SU-DHL-6 (cell line): ENCODE data around the gene SLC5A10.
"Not testable (repeated sequence)": the region's sequence is repeated elsewhere in the genome, so short reads cannot be mapped to it uniquely, and the experiment has no call there.

ENCODE experiments used
- H2AFZ ChIP-seq: fragments of 200-600 bp; sonication (generic); 2 replicates; pipeline ENCODE4 v1.6.1; 2014; ENCODE audit warnings: low read depth, mild to moderate bottlenecking, moderate library complexity, mixed read lengths, antibody characterized with exemption, low read length; ENCODE audit not compliant: severe bottlenecking
- H3F3A ChIP-seq: fragments of 200-600 bp; shearing (Covaris generic); 2 replicates; pipeline ENCODE4 v1.6.0; 2016; ENCODE audit warnings: antibody characterized with exemption, mild to moderate bottlenecking; ENCODE audit not compliant: insufficient read depth
- H3K27ac ChIP-seq: fragments of 200-600 bp; sonication (generic); 2 replicates; pipeline ENCODE4 v1.5.1; 2016; ENCODE audit warnings: low read depth, mild to moderate bottlenecking, low read length, moderate library complexity, mixed read lengths
- H3K27me3 ChIP-seq: fragments of 200-600 bp; sonication (generic), shearing (Covaris generic); 2 replicates; pipeline ENCODE4 v1.6.0; 2014; ENCODE audit warnings: mild to moderate bottlenecking, low read length
- H3K36me3 ChIP-seq: fragments of 200-600 bp; sonication (generic); 2 replicates; pipeline ENCODE4 v1.6.1; 2014; ENCODE audit warnings: mild to moderate bottlenecking, low read length, mixed read lengths
- H3K4me2 ChIP-seq: fragments of 300-600, 200-600 bp; shearing (Covaris generic), sonication (generic); 2 replicates; pipeline ENCODE4 v1.6.0; 2014; ENCODE audit warnings: low read length, low read depth, mild to moderate bottlenecking; ENCODE audit not compliant: poor library complexity, severe bottlenecking
- H3K4me3 ChIP-seq: fragments of 200-600 bp; sonication (generic); 2 replicates; pipeline ENCODE4 v1.5.1; 2014; ENCODE audit warnings: antibody characterized with exemption, low read length, mild to moderate bottlenecking, mixed read lengths; ENCODE audit not compliant: insufficient read depth, poor library complexity, severe bottlenecking
- H3K79me2 ChIP-seq: fragments of 200-600 bp; sonication (generic); 2 replicates; pipeline ENCODE4 v1.6.1; 2014; ENCODE audit warnings: mild to moderate bottlenecking, low read length, moderate library complexity; ENCODE audit not compliant: insufficient read depth
- H3K9ac ChIP-seq: fragments of 200-600 bp; sonication (generic); 2 replicates; pipeline ENCODE4 v1.7.0; 2014; ENCODE audit warnings: mild to moderate bottlenecking, low read length
- H3K9me2 ChIP-seq: fragments of 200-600 bp; sonication (generic); replicated peaks from 2 replicates; pipeline ENCODE4 v1.6.1; 2014; ENCODE audit warnings: low read length; ENCODE audit not compliant: insufficient read depth
- H3K9me3 ChIP-seq: fragments of 200-600 bp; sonication (generic); 2 replicates; pipeline ENCODE4 v1.6.1; 2014; ENCODE audit warnings: low read length, mixed read lengths; ENCODE audit not compliant: insufficient read depth
- H4K20me1 ChIP-seq: fragments of 200-600 bp; sonication (generic); 2 replicates; pipeline ENCODE4 v1.6.1; 2014; ENCODE audit warnings: low read depth, mild to moderate bottlenecking, antibody characterized with exemption, low read length, moderate library complexity, mixed read lengths
- CTCF ChIP-seq: fragments of 200-600 bp; sonication (generic); IDR thresholded peaks from one replicate; pipeline ENCODE4 v1.5.1; 2017; ENCODE audit warnings: antibody characterized with exemption, mild to moderate bottlenecking, low read length, moderate library complexity; ENCODE audit not compliant: insufficient read depth, poor library complexity, severe bottlenecking
- EZH2phosphoT487 ChIP-seq: fragments of 200-600 bp; sonication (generic), shearing (Covaris generic); conservative IDR thresholded peaks from 2 replicates; pipeline ENCODE4 v1.6.1; 2018; ENCODE audit warnings: mild to moderate bottlenecking, antibody characterized with exemption, low read length, moderate library complexity, mixed read lengths

The SLC5A10 gene

GRCh38 chr17:18955009-18955408, 3.0 kb downstream of the SLC5A10 start:
- Histone ChIP-seq H3K4me3 (no peak overlapping the region), H3K9ac (no peak overlapping the region), H3K9me3 (no peaks in the 10 kb centered on the region), H4K20me1 (no peaks in the 10 kb centered on the region), H3K9me2 (no peaks in the 10 kb centered on the region), H2AFZ (no peak overlapping the region), H3K79me2 (no peaks in the 10 kb centered on the region), H3K27ac (no peak overlapping the region), H3K4me2 (no peak overlapping the region), H3F3A (no peaks in the 10 kb centered on the region), H3K27me3 (no peaks in the 10 kb centered on the region), H3K36me3 (no peaks in the 10 kb centered on the region)
- TF ChIP-seq EZH2phosphoT487 = no peak
- no peak for TF ChIP-seq CTCF

GRCh38 chr17:18956021-18956420, 4.1 kb downstream of the SLC5A10 start:
- not testable (repeated sequence) for H3K27me3 ChIP-seq, H3K9ac ChIP-seq, H4K20me1 ChIP-seq, H3K9me3 ChIP-seq, H3K36me3 ChIP-seq, H2AFZ ChIP-seq, H3K27ac ChIP-seq, H3F3A ChIP-seq, H3K4me3 ChIP-seq, H3K4me2 ChIP-seq, H3K79me2 ChIP-seq, H3K9me2 ChIP-seq

- TF ChIP-seq CTCF (no peak), EZH2phosphoT487 (no peak)
- no peaks in the 10 kb centered on the region for H3K36me3 ChIP-seq
- no peak overlapping the region for H2AFZ ChIP-seq
- H3K4me2 ChIP-seq = no peak overlapping the region
- no peak overlapping the region for H3K4me3 ChIP-seq
- no peak overlapping the region for H3K9ac ChIP-seq
- no peaks in the 10 kb centered on the region for H3K9me2 ChIP-seq
- no peaks in the 10 kb centered on the region for H4K20me1 ChIP-seq
- no peaks in the 10 kb centered on the region for H3K27me3 ChIP-seq
- H3K9me3 ChIP-seq = no peaks in the 10 kb centered on the region
- no peaks in the 10 kb centered on the region for H3K79me2 ChIP-seq
- no peak overlapping the region for H3K27ac ChIP-seq
- H3F3A ChIP-seq = no peaks in the 10 kb centered on the region
These were observed 4.6 kb downstream of the SLC5A10 start for GRCh38 chr17:18956581-18956980.

- H3F3A ChIP-seq = no peaks in the 10 kb centered on the region
- H3K9me2 ChIP-seq = no peaks in the 10 kb centered on the region
- H2AFZ ChIP-seq = no peak overlapping the region
- no peaks in the 10 kb centered on the region for H4K20me1 ChIP-seq
- H3K4me2 ChIP-seq = no peak overlapping the region
- no peak overlapping the region for H3K4me3 ChIP-seq
- no peaks in the 10 kb centered on the region for H3K9me3 ChIP-seq
- TF ChIP-seq EZH2phosphoT487 (no peak), CTCF (no peak)
- no peak overlapping the region for H3K27ac ChIP-seq
- no peaks in the 10 kb centered on the region for H3K27me3 ChIP-seq
- H3K9ac ChIP-seq = no peak overlapping the region
- H3K79me2 ChIP-seq = no peaks in the 10 kb centered on the region
- no peaks in the 10 kb centered on the region for H3K36me3 ChIP-seq
These were observed 5.9 kb downstream of the SLC5A10 start for GRCh38 chr17:18957831-18958230.
